ENCODE results near the gene IPO5. TPM values are rescaled to one million over a fixed set of nuclear protein-coding genes. Genes with fewer than 3 reads are reported as not detected.

Gene IPO5
- total RNA-seq, 1 experiment from 2014 or later, result 126 TPM

GRCh38 chr13:97932036-97932435 is 21.4 kb upstream of the IPO5 start:
- Histone ChIP-seq H3K27ac (no peak overlapping the region), H3K79me2 (ENCODE audit: low read depth) (no peaks in the 10 kb centered on the region), H2AFZ (no peak overlapping the region), H3K36me3 (ENCODE audit: low read depth) (no peaks in the 10 kb centered on the region), H3K4me3 (no peak overlapping the region), H3K9me3 (ENCODE audit: insufficient read depth, low read depth) (no peaks in the 10 kb centered on the region), H4K20me1 (ENCODE audit: insufficient read depth) (no peaks in the 10 kb centered on the region), H3K9me2 (ENCODE audit: insufficient read depth) (no peaks in the 10 kb centered on the region; the same call in 1 of the 2 replicates), H3F3A (ENCODE audit: insufficient read depth, low read depth) (no peaks in the 10 kb centered on the region), H3K4me2 (no peak overlapping the region), H3K4me1 (replicated peaks; ENCODE audit: insufficient read depth) (no peaks in the 10 kb centered on the region), H3K27me3 (ENCODE audit: insufficient read depth, low read depth) (no peaks in the 10 kb centered on the region)
- BruUV-seq (replicated peaks), result no TSS peak
- POLR2A ChIA-PET (ENCODE audit: unreplicated experiment), result interaction anchor here (0.6 kb wide), 1 partner anchor 56 kb away, joined by 10 read pairs; no protein-coding TSS in a partner anchor
- no peak for TF ChIP-seq CTCF (conservative IDR thresholded peaks at IDR 0.05)
- no peak for TF ChIP-seq EZH2 (IDR thresholded peaks at IDR 0.05; ENCODE audit: low read depth)
- no peak for DNase-seq
- CTCF ChIA-PET, result no interaction called here
- intact Hi-C loops (cut with micrococcal nuclease; ENCODE audit: unreplicated experiment), result no loop called here

- Histone ChIP-seq H3K4me1 (replicated peaks; ENCODE audit: insufficient read depth) (no peaks in the 10 kb centered on the region), H3K79me2 (ENCODE audit: low read depth) (no peaks in the 10 kb centered on the region), H2AFZ (no peak overlapping the region), H3K9me3 (ENCODE audit: insufficient read depth, low read depth) (no peaks in the 10 kb centered on the region), H3K4me2 (no peak overlapping the region), H3K4me3 (no peak overlapping the region), H3K27ac (no peak overlapping the region), H4K20me1 (ENCODE audit: insufficient read depth) (no peaks in the 10 kb centered on the region), H3K27me3 (ENCODE audit: insufficient read depth, low read depth) (no peaks in the 10 kb centered on the region), H3K9me2 (ENCODE audit: insufficient read depth) (no peaks in the 10 kb centered on the region; the same call in 1 of the 2 replicates), H3K36me3 (ENCODE audit: low read depth) (no peaks in the 10 kb centered on the region), H3F3A (ENCODE audit: insufficient read depth, low read depth) (no peaks in the 10 kb centered on the region)
- no peak for TF ChIP-seq EZH2 (IDR thresholded peaks at IDR 0.05; ENCODE audit: low read depth)
- no peak for TF ChIP-seq CTCF (conservative IDR thresholded peaks at IDR 0.05)
- BruUV-seq (replicated peaks), result no TSS peak
- no peak for DNase-seq
- ChIA-PET POLR2A (ENCODE audit: unreplicated experiment) (no interaction called here), CTCF (no interaction called here)
- intact Hi-C loops (cut with micrococcal nuclease; ENCODE audit: unreplicated experiment), result no loop called here
These were observed 20.8 kb upstream of the IPO5 start for GRCh38 chr13:97932647-97933046.

- H4K20me1 ChIP-seq (ENCODE audit: insufficient read depth), result no peaks in the 10 kb centered on the region
- no peaks in the 10 kb centered on the region for H3K36me3 ChIP-seq (ENCODE audit: low read depth)
- no peaks in the 10 kb centered on the region; the same call in 1 of the 2 replicates for H3K9me2 ChIP-seq (ENCODE audit: insufficient read depth)
- no peak overlapping the region for H3K4me3 ChIP-seq
- H3K27ac ChIP-seq, result no peak overlapping the region
- DNase-seq, result no peak
- H3K9me3 ChIP-seq (ENCODE audit: insufficient read depth, low read depth), result no peaks in the 10 kb centered on the region
- BruUV-seq (replicated peaks), result no TSS peak
- no peaks in the 10 kb centered on the region for H3K27me3 ChIP-seq (ENCODE audit: insufficient read depth, low read depth)
- intact Hi-C loops (cut with micrococcal nuclease; ENCODE audit: unreplicated experiment), result no loop called here
- no peak overlapping the region for H2AFZ ChIP-seq
- CTCF ChIA-PET, result no interaction called here
- H3F3A ChIP-seq (ENCODE audit: insufficient read depth, low read depth), result no peaks in the 10 kb centered on the region
- H3K4me1 ChIP-seq (replicated peaks; ENCODE audit: insufficient read depth), result no peaks in the 10 kb centered on the region
- no peak overlapping the region for H3K4me2 ChIP-seq
- H3K79me2 ChIP-seq (ENCODE audit: low read depth), result no peaks in the 10 kb centered on the region
- TF ChIP-seq EZH2 (IDR thresholded peaks at IDR 0.05; ENCODE audit: low read depth) (no peak), CTCF (conservative IDR thresholded peaks at IDR 0.05) (no peak)
- POLR2A ChIA-PET (ENCODE audit: unreplicated experiment), result no interaction called here
These were observed 19.7 kb upstream of the IPO5 start for GRCh38 chr13:97933776-97934175.
